Breast epithelium (tissue), 3 donors: ENCODE measurements around the gene TM2D3.

ENCODE experiments used
- CTCF ChIP-seq, 3 donors: fragments of 450-650 bp; IDR thresholded peaks; one replicate each; pipeline ENCODE4 v1.5.1; 2016 to 2017; ENCODE audit warnings: antibody characterized with exemption in 3 of 3, mild to moderate bottlenecking in 3 of 3, moderate library complexity in 3 of 3
- POLR2A ChIP-seq: fragments of 450-650 bp; IDR thresholded peaks from one replicate; pipeline ENCODE4 v1.6.1; 2016; ENCODE audit warnings: antibody characterized with exemption, mild to moderate bottlenecking, moderate library complexity
- POLR2AphosphoS5 ChIP-seq, 3 donors: sonication (generic); formaldehyde crosslinking; IDR thresholded peaks; one replicate each; pipeline ENCODE4 v1.6.1; 2017; ENCODE audit warnings: antibody characterized with exemption in 3 of 3

GRCh38 chr15:101613130-101614000 lies 38.8 kb downstream of the TM2D3 start:
- TF ChIP-seq CTCF (IDR thresholded peaks at IDR 0.05) (no peak), POLR2AphosphoS5 (IDR thresholded peaks at IDR 0.05) (no peak), POLR2A (no peak)
